Astrocyte (in vitro differentiated cells and primary cell): Measurements from ENCODE around the gene FGFRL1. TPM values are rescaled to one million over a fixed set of nuclear protein-coding genes. Genes with fewer than 3 reads are reported as not detected.

ENCODE experiments used
- DNase-seq: peaks from one replicate; pipeline ENCODE4 v3.0.0-alpha.2; 2010; ENCODE audit warnings: low read depth
- FAIRE-seq: peaks from 2 replicates; lab custom pipeline; 2011; peaks lifted over from hg19 to GRCh38; lab: Jason Lieb, UNC
- H2AFZ ChIP-seq: 2 replicates; pipeline ENCODE4 v1.6.0; 2012; ENCODE audit warnings: low read depth, low read length, inconsistent platforms
- H3K27ac ChIP-seq: 2 replicates; pipeline ENCODE4 v1.5.1; 2011; ENCODE audit warnings: low read depth, low read length, inconsistent platforms
- H3K27me3 ChIP-seq: 2 replicates; pipeline ENCODE4 v1.6.0; 2011; ENCODE audit warnings: low read length, inconsistent platforms; ENCODE audit not compliant: insufficient read depth
- H3K36me3 ChIP-seq: 2 replicates; pipeline ENCODE4 v1.5.1; 2011; ENCODE audit warnings: low read length, inconsistent platforms; ENCODE audit not compliant: insufficient read depth
- H3K4me1 ChIP-seq: 2 replicates; pipeline ENCODE4 v1.5.1; 2011; ENCODE audit warnings: low read length, inconsistent platforms; ENCODE audit not compliant: insufficient read depth
- H3K4me2 ChIP-seq: 2 replicates; pipeline ENCODE4 v1.6.0; 2012; ENCODE audit warnings: low read length, inconsistent platforms
- H3K4me3 ChIP-seq: 2 replicates; pipeline ENCODE4 v1.5.1; 2011; ENCODE audit warnings: low read depth, mild to moderate bottlenecking, low read length, inconsistent platforms; ENCODE audit not compliant: insufficient read depth
- H3K79me2 ChIP-seq: 2 replicates; pipeline ENCODE4 v1.6.0; 2012; ENCODE audit warnings: mild to moderate bottlenecking, low read length, inconsistent platforms; ENCODE audit not compliant: insufficient read depth
- H3K9ac ChIP-seq: 2 replicates; pipeline ENCODE4 v1.6.0; 2012; ENCODE audit warnings: mild to moderate bottlenecking, low read length, inconsistent platforms
- H3K9me3 ChIP-seq: 2 replicates; pipeline ENCODE4 v1.5.1; 2012; ENCODE audit warnings: low read depth, mild to moderate bottlenecking, low read length, inconsistent platforms; ENCODE audit not compliant: insufficient read depth
- H4K20me1 ChIP-seq: 2 replicates; pipeline ENCODE4 v1.6.0; 2012; ENCODE audit warnings: low read length, inconsistent platforms; ENCODE audit not compliant: insufficient read depth
- H3K27ac Mint-ChIP-seq: one replicate; pipeline ENCODE4 v1.8.0; 2021; ENCODE audit warnings: mild to moderate bottlenecking, mixed read lengths; ENCODE audit not compliant: unreplicated experiment
- H3K27me3 Mint-ChIP-seq: one replicate; pipeline ENCODE4 v1.8.0; 2021; ENCODE audit warnings: low read depth, mixed read lengths; ENCODE audit not compliant: unreplicated experiment
- H3K36me3 Mint-ChIP-seq: one replicate; pipeline ENCODE4 v1.8.0; 2021; ENCODE audit warnings: low read depth, mixed read lengths; ENCODE audit not compliant: unreplicated experiment
- H3K4me1 Mint-ChIP-seq: one replicate; pipeline ENCODE4 v1.8.0; 2021; ENCODE audit warnings: low read depth, mixed read lengths; ENCODE audit not compliant: unreplicated experiment
- H3K4me3 Mint-ChIP-seq: one replicate; pipeline ENCODE4 v1.8.0; 2021; ENCODE audit warnings: mild to moderate bottlenecking, moderate library complexity, mixed read lengths; ENCODE audit not compliant: unreplicated experiment
- H3K9me3 Mint-ChIP-seq: one replicate; pipeline ENCODE4 v1.8.0; 2021; ENCODE audit warnings: mild to moderate bottlenecking, mixed read lengths; ENCODE audit not compliant: unreplicated experiment
- CTCF ChIP-seq: IDR thresholded peaks from 2 replicates; pipeline ENCODE4 v1.5.1; 2011; ENCODE audit warnings: low read depth, mild to moderate bottlenecking, inconsistent platforms, low read length, moderate library complexity; ENCODE audit not compliant: insufficient read depth
- EZH2 ChIP-seq: IDR thresholded peaks from 2 replicates; pipeline ENCODE4 v1.6.1; 2012; ENCODE audit warnings: mild to moderate bottlenecking, low read length, inconsistent platforms; ENCODE audit not compliant: insufficient read depth
- total RNA-seq: library from RNA; stranded (reverse); gene quantifications from 2 replicates; pipeline ENCODE4 v1.2.1, GENCODE V29; 2021

The FGFRL1 gene
- total RNA-seq, 1 donor from 2014 or later: 64.2 TPM

GRCh38 chr4:1030559-1030958 is 19.1 kb downstream of the FGFRL1 start:
- Histone ChIP-seq H3K9me3 (no peaks in the 10 kb centered on the region), H4K20me1 (no peaks in the 10 kb centered on the region), H3K27me3 (no peaks in the 10 kb centered on the region), H3K27ac (no peak overlapping the region), H3K36me3 (peaks cover 5% of the 10 kb centered on the region), H3K4me2 (no peak overlapping the region), H3K4me1 (peaks cover 20% of the 10 kb centered on the region), H2AFZ (no peak overlapping the region), H3K9ac (no peak overlapping the region), H3K79me2 (no peaks in the 10 kb centered on the region), H3K4me3 (no peak overlapping the region)
- no peak for FAIRE-seq
- Mint-ChIP-seq H3K27ac (no peak overlapping the region), H3K4me3 (no peak overlapping the region), H3K36me3 (no peaks in the 10 kb centered on the region), H3K9me3 (peaks cover 2% of the 10 kb centered on the region), H3K27me3 (no peaks in the 10 kb centered on the region), H3K4me1 (peaks cover 5% of the 10 kb centered on the region)
- TF ChIP-seq CTCF (no peak), EZH2 (no peak)
- no peak for DNase-seq

GRCh38 chr4:1031346-1031745 is 19.9 kb downstream of the FGFRL1 start:
- H3K4me2 ChIP-seq: no peak overlapping the region
- H3K79me2 ChIP-seq: no peaks in the 10 kb centered on the region
- H3K27me3 Mint-ChIP-seq: no peaks in the 10 kb centered on the region
- no peaks in the 10 kb centered on the region for H3K27me3 ChIP-seq
- no peaks in the 10 kb centered on the region for H3K36me3 Mint-ChIP-seq
- no peak overlapping the region for H3K4me3 Mint-ChIP-seq
- no peaks in the 10 kb centered on the region for H3K9me3 Mint-ChIP-seq
- H3K27ac Mint-ChIP-seq: no peak overlapping the region
- DNase-seq: no peak
- H3K9me3 ChIP-seq: no peaks in the 10 kb centered on the region
- no peaks in the 10 kb centered on the region for H4K20me1 ChIP-seq
- H3K27ac ChIP-seq: no peak overlapping the region
- H3K9ac ChIP-seq: no peak overlapping the region
- peaks cover 17% of the 10 kb centered on the region for H3K4me1 ChIP-seq
- H2AFZ ChIP-seq: no peak overlapping the region
- no peak for FAIRE-seq
- peaks cover 2% of the 10 kb centered on the region for H3K4me1 Mint-ChIP-seq
- TF ChIP-seq CTCF (no peak), EZH2 (no peak)
- H3K36me3 ChIP-seq: no peaks in the 10 kb centered on the region
- no peak overlapping the region for H3K4me3 ChIP-seq

GRCh38 chr4:1031956-1032795 is 20.8 kb downstream of the FGFRL1 start:
- FAIRE-seq: no peak
- no peak for TF ChIP-seq EZH2
- TF ChIP-seq CTCF: no peak
- H3K4me2 ChIP-seq: no peak overlapping the region

More at GRCh38 chr4:1031956-1032795, 20.8 kb downstream of the FGFRL1 start:
- no peaks in the 10 kb centered on the region for H3K79me2 ChIP-seq
- no peak overlapping the region for H3K4me3 ChIP-seq
- no peaks in the 10 kb centered on the region for H3K27me3 Mint-ChIP-seq
- no peaks in the 10 kb centered on the region for H3K9me3 Mint-ChIP-seq
- H3K4me3 Mint-ChIP-seq: no peak overlapping the region
- H3K36me3 ChIP-seq: no peaks in the 10 kb centered on the region
- H3K27ac Mint-ChIP-seq: no peak overlapping the region
- no peak overlapping the region for H3K9ac ChIP-seq
- no peak for DNase-seq
- H3K27me3 ChIP-seq: no peaks in the 10 kb centered on the region
- peaks cover 17% of the 10 kb centered on the region for H3K4me1 ChIP-seq
- H4K20me1 ChIP-seq: no peaks in the 10 kb centered on the region
- H3K27ac ChIP-seq: no peak overlapping the region
- no peaks in the 10 kb centered on the region for H3K9me3 ChIP-seq
- H2AFZ ChIP-seq: no peak overlapping the region
- peaks cover 2% of the 10 kb centered on the region for H3K4me1 Mint-ChIP-seq
- H3K36me3 Mint-ChIP-seq: no peaks in the 10 kb centered on the region
